Esophagus squamous epithelium (tissue), 5 donors: ENCODE measurements around the gene KRI1. TPM values are rescaled to one million over a fixed set of nuclear protein-coding genes. Genes with fewer than 3 reads are reported as not detected.

Experiments used
- DNase-seq: peaks from one replicate; lab custom pipeline; 2025; lab: John Stamatoyannopoulos, UW
- H3K27ac ChIP-seq, 4 donors: fragments of 200-600 bp; sonication (generic); one replicate each; pipeline ENCODE4 v1.5.1; 2016 to 2019; ENCODE audit warnings: mild to moderate bottlenecking in 1 of 4
- H3K27me3 ChIP-seq, 4 donors: fragments of 200-600 bp; sonication (generic); 1 replicate in 3 of 4; 2 replicates in 1 of 4; pipeline versions ENCODE4 v1.5.1 to v1.6.0; 2017 to 2021; ENCODE audit warnings: antibody characterized with exemption in 1 of 4
- H3K36me3 ChIP-seq, 3 donors: fragments of 200-600 bp; sonication (generic); one replicate each; pipeline ENCODE4 v1.5.1; 2016 to 2019
- H3K4me1 ChIP-seq, 3 donors: fragments of 200-600 bp; sonication (generic); one replicate each; pipeline ENCODE4 v1.5.1; 2017 to 2019
- H3K4me3 ChIP-seq, 4 donors: fragments of 200-600 bp; sonication (generic); 1 replicate in 3 of 4; 2 replicates in 1 of 4; pipeline ENCODE4 v1.5.1; 2016 to 2019; ENCODE audit warnings: mild to moderate bottlenecking in 2 of 4, moderate library complexity in 1 of 4
- H3K9me3 ChIP-seq, 3 donors: fragments of 200-600 bp; sonication (generic); one replicate each; pipeline ENCODE4 v1.5.1; 2016 to 2019
- POLR2A ChIP-seq, 4 donors: fragments of 450-650 bp; IDR thresholded peaks; one replicate each; pipeline ENCODE4 v1.6.1; 2017; ENCODE audit warnings: antibody characterized with exemption in 4 of 4, mild to moderate bottlenecking in 4 of 4, moderate library complexity in 3 of 4
- WGBS, 2 donors: methylation state at CpG; one replicate each; pipeline ENCODE4 v1.1.5; 2018; 5-methylcytosine and 5-hydroxymethylcytosine counted together
- intact Hi-C: fragments of 100-400 bp; cut with DNase I; formaldehyde crosslinking; loops from one replicate; pipeline ENCODE4 v1.15.0; 2022
- total RNA-seq, 4 donors: library from RNA; depleted of rRNA; stranded (reverse); fragments of >200 nt; gene quantifications; one replicate each; pipeline ENCODE4 v1.1.0, GENCODE V29; 2016
- TF ChIP-seq, protein P1 (sequence below), 6 experiments: fragments of 450-650 bp in 4 of 6; fragments of 200-600 bp in 2 of 6; sonication (generic) in 2 of 6; IDR thresholded peaks; one replicate each; pipeline ENCODE4 v1.5.1; 2016 to 2019; ENCODE audit warnings: antibody characterized with exemption in 6 of 6, mild to moderate bottlenecking in 4 of 6, moderate library complexity in 4 of 6
- donor health status: DM: yes; HTN: yes; CAD: no.

The KRI1 gene
- total RNA-seq, 4 donors from 2014 or later, result 18.2 to 30.3 (median 23.9) TPM

DNA sequence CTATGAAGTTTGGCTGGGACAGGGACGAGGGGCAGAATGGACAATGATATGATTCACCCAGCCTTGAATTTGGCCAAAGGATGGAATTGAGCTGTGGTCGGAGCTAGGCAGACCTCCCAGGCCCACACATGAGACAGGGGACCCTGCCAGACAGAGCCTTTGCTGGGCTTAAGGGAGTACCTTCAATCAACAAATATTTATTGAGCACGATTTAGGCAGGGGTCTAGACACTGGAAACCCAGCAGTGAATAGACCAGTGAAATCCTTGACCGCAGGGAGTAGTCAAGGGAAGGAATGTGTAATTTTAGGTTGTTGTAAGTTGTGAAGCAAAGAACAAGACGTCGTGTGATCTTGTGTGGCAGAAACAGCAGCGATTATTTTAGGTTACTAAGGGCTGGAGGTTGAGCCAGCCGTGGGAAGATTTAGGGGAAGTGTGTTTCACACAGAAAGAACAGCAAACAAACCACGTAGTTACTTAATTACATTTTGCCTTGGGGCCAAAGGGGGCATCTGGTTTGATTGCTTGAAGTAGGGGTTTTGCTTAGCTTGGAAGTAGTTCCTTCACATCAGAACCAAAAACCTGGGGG lies 38.2 kb upstream of the KRI1 start:
- Histone ChIP-seq H3K9me3 (no peaks in the 10 kb centered on the region), H3K36me3 (no peaks in the 10 kb centered on the region), H3K27me3 (peaks cover 0 to 4% (median 0%) of the 10 kb centered on the region in 4 donors), H3K27ac (peak overlapping the region; percentile 82 to 95 (median 90)), H3K4me3 (peak overlapping the region in 3 of 4 donors; percentile 69 to 98 (median 90)), H3K4me1 (peaks cover 13 to 40% (median 22%) of the 10 kb centered on the region in 3 donors)
- WGBS, 2 donors, result 15 to 21% methylated on average over 7 of the region's 9 CpGs
- DNase-seq, result no peak
- no peak for TF ChIP-seq POLR2A (IDR thresholded peaks at IDR 0.05)
- TF ChIP-seq, protein P1, sequence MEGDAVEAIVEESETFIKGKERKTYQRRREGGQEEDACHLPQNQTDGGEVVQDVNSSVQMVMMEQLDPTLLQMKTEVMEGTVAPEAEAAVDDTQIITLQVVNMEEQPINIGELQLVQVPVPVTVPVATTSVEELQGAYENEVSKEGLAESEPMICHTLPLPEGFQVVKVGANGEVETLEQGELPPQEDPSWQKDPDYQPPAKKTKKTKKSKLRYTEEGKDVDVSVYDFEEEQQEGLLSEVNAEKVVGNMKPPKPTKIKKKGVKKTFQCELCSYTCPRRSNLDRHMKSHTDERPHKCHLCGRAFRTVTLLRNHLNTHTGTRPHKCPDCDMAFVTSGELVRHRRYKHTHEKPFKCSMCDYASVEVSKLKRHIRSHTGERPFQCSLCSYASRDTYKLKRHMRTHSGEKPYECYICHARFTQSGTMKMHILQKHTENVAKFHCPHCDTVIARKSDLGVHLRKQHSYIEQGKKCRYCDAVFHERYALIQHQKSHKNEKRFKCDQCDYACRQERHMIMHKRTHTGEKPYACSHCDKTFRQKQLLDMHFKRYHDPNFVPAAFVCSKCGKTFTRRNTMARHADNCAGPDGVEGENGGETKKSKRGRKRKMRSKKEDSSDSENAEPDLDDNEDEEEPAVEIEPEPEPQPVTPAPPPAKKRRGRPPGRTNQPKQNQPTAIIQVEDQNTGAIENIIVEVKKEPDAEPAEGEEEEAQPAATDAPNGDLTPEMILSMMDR (IDR thresholded peaks at IDR 0.05), result no peak
- intact Hi-C loops, result no loop called here

DNA sequence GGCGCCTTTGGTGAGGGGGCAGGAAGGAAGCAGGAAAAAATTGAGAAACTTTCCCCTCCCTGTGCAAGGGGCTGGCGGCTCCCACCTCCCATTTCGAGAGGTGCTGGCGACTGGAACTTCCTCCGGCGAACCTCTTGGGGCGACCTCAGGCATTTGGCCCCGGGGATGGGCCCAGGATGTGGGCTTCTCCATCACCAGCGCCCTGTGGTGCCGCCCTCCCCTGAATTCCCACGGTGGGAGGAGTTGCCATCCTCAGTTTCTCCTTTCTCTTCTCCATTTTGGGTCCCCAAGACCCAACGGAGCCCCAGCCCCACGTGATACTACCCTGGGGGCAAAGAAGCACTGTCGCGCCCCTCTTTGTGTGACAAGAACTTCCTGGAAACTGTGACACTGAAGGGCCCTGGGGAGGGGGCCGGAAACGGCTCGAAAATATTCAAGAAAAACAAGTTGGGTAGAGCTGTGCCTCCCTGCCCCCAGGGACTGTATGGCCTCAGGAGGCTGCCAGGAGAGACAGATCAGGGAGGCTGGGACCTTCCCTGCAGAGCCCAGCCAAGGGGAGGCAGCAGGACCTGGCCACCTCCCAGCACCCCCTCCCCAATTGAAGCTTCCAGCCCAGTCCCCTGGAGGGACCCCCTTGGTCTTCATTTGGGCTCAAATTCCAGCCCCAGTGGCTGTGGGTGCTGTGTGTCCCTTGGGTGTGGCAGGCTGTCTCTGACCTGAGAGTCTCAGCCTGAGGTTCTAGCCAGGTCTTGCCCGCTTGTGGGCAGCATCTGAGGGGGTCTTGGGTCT lies 37.5 kb upstream of the KRI1 start:
- Histone ChIP-seq H3K4me1 (peaks cover 13 to 40% (median 22%) of the 10 kb centered on the region in 3 donors), H3K27ac (peak overlapping the region; percentile 82 to 95 (median 90)), H3K9me3 (no peaks in the 10 kb centered on the region), H3K36me3 (no peaks in the 10 kb centered on the region), H3K4me3 (peak overlapping the region; percentile 55 to 98 (median 80)), H3K27me3 (peaks cover 0 to 4% (median 0%) of the 10 kb centered on the region in 4 donors)
- DNase-seq, result peak; percentile 33
- TF ChIP-seq, protein P1 (IDR thresholded peaks at IDR 0.05), result no peak
- peak in 1 of 4 donors; percentile 52 for TF ChIP-seq POLR2A (IDR thresholded peaks at IDR 0.05)
- WGBS, 2 donors, result 0 to 13% methylated on average over 6 to 7 of the region's 19 CpGs
- intact Hi-C loops, result no loop called here

DNA sequence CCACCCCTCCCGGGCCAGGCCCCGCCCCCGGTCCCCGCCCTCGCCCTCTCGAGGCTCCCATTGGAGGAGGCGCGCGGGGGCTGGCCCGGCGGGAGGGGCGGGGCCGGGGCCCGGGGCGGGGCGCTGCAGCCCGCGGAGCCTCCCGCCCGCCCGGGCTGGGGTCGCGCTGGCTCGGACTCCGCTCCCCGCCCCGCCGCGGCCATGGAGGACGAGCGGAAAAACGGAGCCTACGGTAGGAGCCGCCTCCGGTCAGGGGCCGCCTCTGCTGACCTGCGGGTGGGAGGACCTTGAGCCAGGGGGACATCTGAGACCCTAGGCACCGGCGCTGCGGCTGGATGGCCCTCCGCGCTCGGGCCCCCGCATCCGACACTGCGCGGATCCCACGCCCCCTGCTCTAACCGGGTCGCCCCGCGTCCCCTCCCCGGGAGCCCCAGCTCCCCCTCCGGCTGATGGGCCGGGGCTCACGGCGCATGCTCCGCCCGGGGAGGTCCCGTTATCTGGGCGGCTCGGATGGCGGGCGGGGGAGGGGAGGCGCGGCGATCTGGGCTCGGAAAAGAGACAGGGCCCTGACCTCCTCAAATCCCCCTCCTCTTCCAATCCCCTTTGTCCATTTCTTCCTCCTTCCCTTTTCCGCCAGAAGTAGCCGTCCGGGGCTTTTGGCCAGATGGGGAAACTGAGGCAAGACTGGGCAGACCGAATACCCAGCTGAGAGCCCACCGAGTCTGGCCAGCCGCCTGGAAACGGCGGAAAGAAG lies 36.7 kb upstream of the KRI1 start:
- WGBS, 2 donors, result 0 to 1% methylated on average over 8 to 15 of the region's 76 CpGs
- DNase-seq, result no peak
- intact Hi-C loops, result no loop called here

DNA sequence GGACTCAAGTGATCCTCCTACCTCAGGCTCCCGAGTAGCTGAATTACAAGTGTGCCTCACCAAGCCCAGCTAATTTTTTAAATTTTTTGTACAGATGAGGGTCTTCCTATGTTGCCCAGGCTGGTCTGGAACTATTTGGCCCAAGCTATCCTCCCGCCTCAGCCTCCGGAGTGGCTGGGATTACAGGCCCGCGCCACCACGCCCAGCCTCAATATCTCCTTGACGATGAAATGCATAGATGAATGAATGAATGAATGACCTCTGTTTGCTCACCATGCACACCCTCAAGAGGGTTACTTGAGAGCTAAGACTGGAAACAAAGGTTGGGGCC lies 36.2 kb upstream of the KRI1 start:
- intact Hi-C loops, result no loop called here
- Histone ChIP-seq H3K36me3 (no peaks in the 10 kb centered on the region), H3K9me3 (no peaks in the 10 kb centered on the region), H3K4me1 (peaks cover 13 to 42% (median 25%) of the 10 kb centered on the region in 3 donors), H3K27ac (peak overlapping the region in 2 of 4 donors; percentile 95), H3K27me3 (peaks cover 0 to 4% (median 0%) of the 10 kb centered on the region in 4 donors), H3K4me3 (peak overlapping the region in 3 of 4 donors; percentile 69 to 98 (median 90))
- DNase-seq, result no peak
- WGBS, 2 donors, result 20 to 21% methylated on average over 6 to 7 of the region's 7 CpGs
- TF ChIP-seq, protein P1 (IDR thresholded peaks at IDR 0.05), result no peak
- no peak for TF ChIP-seq POLR2A (IDR thresholded peaks at IDR 0.05)

More for the DNA sequence above, 36.7 kb upstream of the KRI1 start:
- H3K27me3 ChIP-seq, result peaks cover 0 to 4% (median 0%) of the 10 kb centered on the region in 4 donors
- no peaks in the 10 kb centered on the region for H3K36me3 ChIP-seq
- peaks cover 13 to 40% (median 22%) of the 10 kb centered on the region in 3 donors for H3K4me1 ChIP-seq
- peak overlapping the region; percentile 55 to 98 (median 80) for H3K4me3 ChIP-seq
- H3K9me3 ChIP-seq, result no peaks in the 10 kb centered on the region
- peak overlapping the region; percentile 82 to 95 (median 90) for H3K27ac ChIP-seq
- TF ChIP-seq POLR2A (IDR thresholded peaks at IDR 0.05), result peak in 2 of 4 donors; percentile 30 to 69
- TF ChIP-seq, protein P1 (IDR thresholded peaks at IDR 0.05), result no peak
